GM12878 (cell line): ENCODE results near the gene DZANK1. TPM values are rescaled to one million over a fixed set of nuclear protein-coding genes. Genes with fewer than 3 reads are reported as not detected.
"Not testable (repeated sequence)": the region's sequence is repeated elsewhere in the genome, so short reads cannot be mapped to it uniquely, and the experiment has no call there.

Experiments
- ATAC-seq: fragments of 200-7000 bp; cut with Tn5 transposase; 3 replicates; pipeline ENCODE4 v1.9.1; 2020; ENCODE audit warnings: mild to moderate bottlenecking, moderate library complexity
- BruUV-seq: library from RNA; stranded (reverse); fragments of 400-500 nt; replicated peaks from 2 replicates; lab custom pipeline; 2021; lab: Mats Ljungman, UMichigan
- CTCF ChIA-PET: fragments of 300-600 bp; sonication (Branson Sonifier 250); formaldehyde crosslinking; extraction: SDS; loops from one replicate; lab custom pipeline; 2021; ENCODE audit warnings: inconsistent platforms; lab: Yijun Ruan, JAX
- POLR2A ChIA-PET: fragments of 350-600 bp; formaldehyde crosslinking; extraction: SDS; loops from one replicate; lab custom pipeline; 2021; ENCODE audit warnings: inconsistent platforms; lab: Charles Lee
- RAD21 ChIA-PET: fragments of 300-600 bp; sonication (Branson Sonifier 250); formaldehyde crosslinking; loops from one replicate; lab custom pipeline; 2023; ENCODE audit warnings: antibody characterized with exemption; ENCODE audit not compliant: unreplicated experiment; lab: Charles Lee
- SMC1A ChIA-PET: fragments of 300-600 bp; sonication (Branson Sonifier 250); formaldehyde crosslinking; loops from one replicate; lab custom pipeline; 2023; ENCODE audit not compliant: unreplicated experiment, uncharacterized antibody; lab: Charles Lee
- DNase-seq: peaks from one replicate; pipeline ENCODE4 v3.0.0-alpha.2; 2011; ENCODE audit warnings: low read depth, low spot score
- FAIRE-seq: peaks from 3 replicates; lab custom pipeline; 2011; peaks lifted over from hg19 to GRCh38; lab: Jason Lieb, UNC
- H2AFZ ChIP-seq: 2 replicates; pipeline ENCODE4 v1.6.0; 2011; ENCODE audit warnings: low read depth, low read length, control low read depth; ENCODE audit not compliant: control insufficient read depth
- H3K27ac ChIP-seq: 2 replicates; pipeline ENCODE4 v1.5.1; 2011; ENCODE audit warnings: control low read depth; ENCODE audit not compliant: control insufficient read depth, insufficient read depth
- H3K27me3 ChIP-seq, 2 experiments: replicated peaks in 1 of 2; 2 replicates each; pipeline versions ENCODE4 v1.6.0 to v1.6.1; 2011; ENCODE audit warnings: low read length in 1 of 2; ENCODE audit not compliant: control insufficient read depth in 2 of 2, insufficient read depth in 2 of 2
- H3K36me3 ChIP-seq, 2 experiments: 2 replicates each; pipeline ENCODE4 v1.5.1; 2011; ENCODE audit warnings: low read length in 1 of 2; ENCODE audit not compliant: control insufficient read depth in 2 of 2, insufficient read depth in 2 of 2
- H3K4me1 ChIP-seq: 2 replicates; pipeline ENCODE4 v1.6.1; 2011; ENCODE audit warnings: mild to moderate bottlenecking, low read length, moderate library complexity, mixed read lengths; ENCODE audit not compliant: control insufficient read depth, insufficient read depth
- H3K4me2 ChIP-seq: 2 replicates; pipeline ENCODE4 v1.6.0; 2011; ENCODE audit warnings: control low read depth; ENCODE audit not compliant: control insufficient read depth, insufficient read depth
- H3K4me3 ChIP-seq: fragments of 200-600 bp; sonication (generic); 2 replicates; pipeline ENCODE4 v1.5.1; 2016
- H3K79me2 ChIP-seq: 2 replicates; pipeline ENCODE4 v1.6.0; 2011; ENCODE audit warnings: low read length; ENCODE audit not compliant: control insufficient read depth, insufficient read depth
- H3K9ac ChIP-seq: 2 replicates; pipeline ENCODE4 v1.8.0; 2011; ENCODE audit warnings: low read length, control low read depth, mixed read lengths; ENCODE audit not compliant: control insufficient read depth, insufficient read depth
- H3K9me3 ChIP-seq: replicated peaks from 3 replicates; pipeline ENCODE4 v1.5.1; 2011; ENCODE audit warnings: mild to moderate bottlenecking, low read length; ENCODE audit not compliant: control insufficient read depth, insufficient read depth
- H4K20me1 ChIP-seq: 2 replicates; pipeline ENCODE4 v1.6.0; 2011; ENCODE audit not compliant: control insufficient read depth, insufficient read depth
- ESRRA ChIP-seq: IDR thresholded peaks from 2 replicates; pipeline ENCODE4 v1.6.1; 2012; ENCODE audit warnings: mild to moderate bottlenecking, low read length, improper control_type of control experiment
- NFYB ChIP-seq: IDR thresholded peaks from 2 replicates; pipeline ENCODE4 v1.6.1; 2011; ENCODE audit warnings: low read depth, mild to moderate bottlenecking, low read length, improper control_type of control experiment, moderate library complexity; ENCODE audit not compliant: insufficient read depth
- RAD21 ChIP-seq: IDR thresholded peaks from 2 replicates; pipeline ENCODE4 v1.6.1; 2011; ENCODE audit warnings: mild to moderate bottlenecking, low read depth, low read length, moderate library complexity; ENCODE audit not compliant: insufficient read depth
- RFX5 ChIP-seq: IDR thresholded peaks from 2 replicates; pipeline ENCODE4 v1.6.1; 2011; ENCODE audit warnings: low read depth, low read length, improper control_type of control experiment
- SMAD1 ChIP-seq: fragments of 450-650 bp; IDR thresholded peaks from 2 replicates; pipeline ENCODE4 v1.6.1; 2018; ENCODE audit warnings: mild to moderate bottlenecking, low read depth; ENCODE audit not compliant: partially characterized antibody
- TCF3 ChIP-seq: IDR thresholded peaks from 2 replicates; pipeline ENCODE4 v1.6.1; 2012; ENCODE audit warnings: low read depth, mild to moderate bottlenecking, low read length, borderline replicate concordance; ENCODE audit not compliant: insufficient read depth
- WGBS: methylation state at CpG from one replicate; pipeline ENCODE4 v1.1.6; 2016; ENCODE audit warnings: low lambda C conversion rate; ENCODE audit not compliant: insufficient replicate concordance, insufficient coverage; ENCODE audit errors: missing lambda C conversion rate; 5-methylcytosine and 5-hydroxymethylcytosine counted together
- in situ Hi-C: fragments of 300-500 bp; cut with MboI; formaldehyde crosslinking; loops from 9 replicates; pipeline ENCODE4 v1.14.3; 2018; ENCODE audit warnings: mixed read lengths
- intact Hi-C: fragments of 100-400 bp; cut with micrococcal nuclease; formaldehyde crosslinking; loops from one replicate; pipeline ENCODE4 v1.14.2; 2022; ENCODE audit not compliant: unreplicated experiment
- polyA plus RNA-seq, 11 experiments: library from polyadenylated mRNA; depleted of rRNA in 4 of 11; unstranded in 6 of 11; stranded (reverse) in 5 of 11; fragments of >200 nt; fragmentation: Nextera tagmentation in 4 of 11; fragmentation: Illumina TruSeq in 1 of 11; extraction: Ambion mirVana in 4 of 11; extraction: Trizol in 1 of 11; gene quantifications; 1 replicate in 1 of 11; 2 replicates in 10 of 11; pipeline versions ENCODE4 v1.2.1 to v1.2.3, GENCODE V29; 2011 to 2016; ENCODE audit warnings: inconsistent platforms in 2 of 11, missing spikeins in 2 of 11, low read depth in 1 of 11
- total RNA-seq, 4 experiments: library from RNA; depleted of rRNA in 3 of 4; stranded (reverse); fragments of >200 nt in 3 of 4; fragmentation: Illumina TruSeq in 1 of 4; extraction: Trizol in 1 of 4; gene quantifications; 2 replicates each; pipeline versions ENCODE4 v1.2.1 to v1.2.3, GENCODE V29; 2013 to 2021
- TF ChIP-seq, protein P1 (sequence below): fragments of 150-350 bp; IDR thresholded peaks from 2 replicates; pipeline ENCODE4 v1.6.1; 2014; ENCODE audit warnings: mild to moderate bottlenecking, low read depth, low read length
- TF ChIP-seq, protein P2 (sequence below): IDR thresholded peaks from 2 replicates; pipeline ENCODE4 v1.6.1; 2011; ENCODE audit warnings: borderline replicate concordance, low read depth, mild to moderate bottlenecking, moderate library complexity, mixed read lengths, low read length; ENCODE audit not compliant: insufficient read depth; ENCODE audit errors: extremely low read length

Gene DZANK1
- total and polyA plus RNA-seq, 10 of the 15 experiments (the other 5 are each of a cell fraction or from before 2014, with no cell fraction given): 3.6 to 12.6 (median 6.5) TPM

DNA sequence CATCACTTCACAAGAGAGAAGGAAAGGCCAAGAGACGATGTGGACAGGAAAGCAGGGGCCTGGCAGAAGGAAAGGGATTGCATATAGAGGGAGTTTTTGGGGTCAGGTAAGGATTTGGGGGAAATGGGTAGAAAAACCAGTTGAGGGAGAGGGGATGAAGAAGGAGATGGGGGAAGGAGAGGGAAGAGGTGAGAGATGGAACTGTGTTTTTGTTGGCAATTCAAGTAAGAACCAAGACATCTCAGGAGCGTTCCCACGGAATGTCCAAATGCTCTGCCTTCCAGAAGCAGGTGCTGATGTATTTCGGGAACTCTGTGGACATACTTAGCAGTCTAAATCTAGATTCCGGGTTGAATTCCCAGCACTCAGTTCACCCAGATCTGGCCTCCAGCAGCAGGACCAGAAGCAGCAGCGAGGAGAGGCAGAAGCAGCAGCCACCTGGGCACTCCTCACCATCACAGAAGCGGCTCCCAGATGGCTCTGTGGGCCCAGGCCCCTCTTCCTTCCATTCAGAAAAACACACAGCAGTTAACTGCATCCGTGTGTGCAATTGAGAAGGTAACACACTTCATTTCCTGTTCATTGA, 88.8 kb downstream of the DZANK1 start:
- in situ Hi-C loops: no loop called here
- TF ChIP-seq, protein P1, sequence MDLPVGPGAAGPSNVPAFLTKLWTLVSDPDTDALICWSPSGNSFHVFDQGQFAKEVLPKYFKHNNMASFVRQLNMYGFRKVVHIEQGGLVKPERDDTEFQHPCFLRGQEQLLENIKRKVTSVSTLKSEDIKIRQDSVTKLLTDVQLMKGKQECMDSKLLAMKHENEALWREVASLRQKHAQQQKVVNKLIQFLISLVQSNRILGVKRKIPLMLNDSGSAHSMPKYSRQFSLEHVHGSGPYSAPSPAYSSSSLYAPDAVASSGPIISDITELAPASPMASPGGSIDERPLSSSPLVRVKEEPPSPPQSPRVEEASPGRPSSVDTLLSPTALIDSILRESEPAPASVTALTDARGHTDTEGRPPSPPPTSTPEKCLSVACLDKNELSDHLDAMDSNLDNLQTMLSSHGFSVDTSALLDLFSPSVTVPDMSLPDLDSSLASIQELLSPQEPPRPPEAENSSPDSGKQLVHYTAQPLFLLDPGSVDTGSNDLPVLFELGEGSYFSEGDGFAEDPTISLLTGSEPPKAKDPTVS: no peak
- TF ChIP-seq ESRRA (no peak), RFX5 (no peak), TCF3 (no peak), SMAD1 (no peak), RAD21 (no peak), NFYB (no peak)
- TF ChIP-seq, protein P2, sequence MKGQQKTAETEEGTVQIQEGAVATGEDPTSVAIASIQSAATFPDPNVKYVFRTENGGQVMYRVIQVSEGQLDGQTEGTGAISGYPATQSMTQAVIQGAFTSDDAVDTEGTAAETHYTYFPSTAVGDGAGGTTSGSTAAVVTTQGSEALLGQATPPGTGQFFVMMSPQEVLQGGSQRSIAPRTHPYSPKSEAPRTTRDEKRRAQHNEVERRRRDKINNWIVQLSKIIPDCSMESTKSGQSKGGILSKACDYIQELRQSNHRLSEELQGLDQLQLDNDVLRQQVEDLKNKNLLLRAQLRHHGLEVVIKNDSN: no peak
- TF ChIP-seq, all 136 proteins: peak for 0
- Histone ChIP-seq H4K20me1 (no peaks in the 10 kb centered on the region), H3K79me2 (no peaks in the 10 kb centered on the region), H3K4me1 (no peaks in the 10 kb centered on the region), H2AFZ (no peak overlapping the region), H3K4me2 (no peak overlapping the region), H3K27ac (no peak overlapping the region), H3K36me3 (no peaks in the 10 kb centered on the region), H3K9ac (no peak overlapping the region), H3K9me3 (no peaks in the 10 kb centered on the region), H3K4me3 (no peak overlapping the region), H3K27me3 (no peaks in the 10 kb centered on the region)
- ChIA-PET SMC1A (no interaction called here), CTCF (no interaction called here), POLR2A (no interaction called here), RAD21 (no interaction called here)
- FAIRE-seq (no peak), ATAC-seq (no peak), DNase-seq (no peak)
- 34% methylated on average over 8 of the region's 8 CpGs for WGBS
- intact Hi-C loops: no loop called here
- no TSS peak for BruUV-seq

DNA sequence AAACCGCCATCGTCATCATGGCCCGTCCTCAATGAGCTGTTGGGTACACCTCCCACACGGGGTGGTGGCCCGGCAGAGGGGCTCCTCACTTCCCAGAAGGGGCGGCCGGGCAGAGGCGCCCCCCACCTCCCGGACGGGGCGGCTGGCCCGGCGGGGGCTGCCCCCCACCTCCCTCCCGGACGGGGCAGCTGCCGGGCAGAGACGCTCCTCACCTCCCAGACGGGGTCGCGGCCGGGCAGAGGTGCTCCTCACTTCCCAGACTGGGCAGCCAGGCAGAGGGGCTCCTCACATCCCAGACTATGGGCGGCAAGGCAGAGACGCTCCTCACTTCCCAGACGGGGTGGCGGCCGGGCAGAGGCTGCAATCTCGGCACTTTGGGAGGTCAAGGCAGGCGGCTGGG, 91.3 kb downstream of the DZANK1 start:
- H3K4me1 ChIP-seq, CTCF ChIA-PET, DNase-seq, H3K9ac ChIP-seq, RAD21 ChIA-PET, H2AFZ ChIP-seq, H3K36me3 ChIP-seq, POLR2A ChIA-PET, H3K9me3 ChIP-seq, H3K4me2 ChIP-seq, H4K20me1 ChIP-seq, H3K4me3 ChIP-seq, BruUV-seq, SMC1A ChIA-PET, H3K79me2 ChIP-seq, in situ Hi-C loops, FAIRE-seq, H3K27ac ChIP-seq, ATAC-seq, intact Hi-C loops, H3K27me3 ChIP-seq: not testable (repeated sequence)
- 76% methylated on average over 17 of the region's 28 CpGs for WGBS
